Parathyroid adenoma (tissue), 2 donors: ENCODE measurements around the gene APBA1.

Source experiments
- H2AFZ ChIP-seq: fragments of 300-600 bp; sonication (generic); one replicate; pipeline ENCODE4 v1.7.0; 2017; ENCODE audit warnings: antibody characterized with exemption, mild to moderate bottlenecking
- H3K27ac ChIP-seq: fragments of 300-600 bp; sonication (generic); one replicate; pipeline ENCODE4 v1.7.0; 2017
- H3K27me3 ChIP-seq: fragments of 300-600 bp; sonication (generic); one replicate; pipeline ENCODE4 v1.7.0; 2017; ENCODE audit warnings: low read length; ENCODE audit not compliant: control insufficient read depth, insufficient read depth
- H3K36me3 ChIP-seq: fragments of 300-600 bp; sonication (generic); one replicate; pipeline ENCODE4 v1.7.0; 2017; ENCODE audit warnings: low read length; ENCODE audit not compliant: control insufficient read depth, insufficient read depth
- H3K4me1 ChIP-seq: fragments of 300-600 bp; sonication (generic); one replicate; pipeline ENCODE4 v1.7.0; 2017; ENCODE audit warnings: control low read depth
- H3K4me2 ChIP-seq: fragments of 300-600 bp; sonication (generic); one replicate; pipeline ENCODE4 v1.7.0; 2017; ENCODE audit warnings: low read length
- H3K4me3 ChIP-seq: fragments of 300-600 bp; sonication (generic); one replicate; pipeline ENCODE4 v1.7.0; 2017; ENCODE audit warnings: low read depth, low read length
- H3K79me2 ChIP-seq: fragments of 300-600 bp; sonication (generic); one replicate; pipeline ENCODE4 v1.7.0; 2017; ENCODE audit warnings: control low read depth
- H3K9ac ChIP-seq: fragments of 300-600 bp; sonication (generic); one replicate; pipeline ENCODE4 v1.7.0; 2017; ENCODE audit warnings: mild to moderate bottlenecking
- H3K9me3 ChIP-seq: fragments of 300-600 bp; sonication (generic); one replicate; pipeline ENCODE4 v1.7.0; 2017; ENCODE audit warnings: low read length; ENCODE audit not compliant: control insufficient read depth
- CTCF ChIP-seq: fragments of 300-600 bp; sonication (generic); IDR thresholded peaks from one replicate; pipeline ENCODE4 v1.7.0; 2017; ENCODE audit warnings: antibody characterized with exemption, mild to moderate bottlenecking
- donor health status: primary hyperparathyroidism.

Gene APBA1

GRCh38 chr9:69577123-69577522 is 95.0 kb downstream of the APBA1 start:
- Histone ChIP-seq H3K9ac (no peak overlapping the region), H3K79me2 (no peaks in the 10 kb centered on the region), H3K4me2 (no peak overlapping the region), H3K4me1 (peaks cover 9% of the 10 kb centered on the region), H3K36me3 (no peaks in the 10 kb centered on the region), H2AFZ (no peak overlapping the region), H3K27ac (no peak overlapping the region), H3K9me3 (no peaks in the 10 kb centered on the region), H3K4me3 (no peak overlapping the region), H3K27me3 (no peaks in the 10 kb centered on the region)
- no peak for TF ChIP-seq CTCF

- H3K9me3 ChIP-seq: no peaks in the 10 kb centered on the region
- H3K79me2 ChIP-seq: no peaks in the 10 kb centered on the region
- H3K27me3 ChIP-seq: no peaks in the 10 kb centered on the region
- H3K27ac ChIP-seq: no peak overlapping the region
- no peaks in the 10 kb centered on the region for H3K36me3 ChIP-seq
- no peak overlapping the region for H3K4me3 ChIP-seq
- H3K4me1 ChIP-seq: no peaks in the 10 kb centered on the region
- TF ChIP-seq CTCF: no peak
- no peak overlapping the region for H2AFZ ChIP-seq
- no peak overlapping the region for H3K9ac ChIP-seq
- no peak overlapping the region for H3K4me2 ChIP-seq
Measured at GRCh38 chr9:69574057-69574456, 98.1 kb downstream of the APBA1 start.

DNA sequence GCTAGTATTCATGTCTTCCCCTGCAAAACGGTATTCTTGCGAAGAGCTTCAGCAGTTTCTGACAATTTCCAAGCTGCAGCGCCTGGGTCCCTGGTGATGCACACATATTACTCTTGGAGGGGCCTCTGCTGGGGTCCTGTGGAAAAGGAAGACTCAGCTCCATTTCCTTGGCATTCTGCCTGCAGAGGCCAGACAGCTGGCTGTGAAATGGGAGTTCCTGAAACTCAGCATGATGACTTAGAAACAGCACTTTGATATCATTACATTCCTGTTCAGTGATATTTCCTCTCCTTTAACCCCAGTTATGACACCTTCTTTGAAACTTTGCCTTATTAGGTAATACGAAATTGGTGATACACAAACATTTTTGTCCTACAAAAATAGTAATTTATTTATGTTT is 98.5 kb downstream of the APBA1 start:
- H3K27me3 ChIP-seq: no peaks in the 10 kb centered on the region
- H3K79me2 ChIP-seq: no peaks in the 10 kb centered on the region
- H3K9me3 ChIP-seq: no peaks in the 10 kb centered on the region
- H3K4me3 ChIP-seq: no peak overlapping the region
- H3K27ac ChIP-seq: no peak overlapping the region
- no peak for TF ChIP-seq CTCF
- no peaks in the 10 kb centered on the region for H3K36me3 ChIP-seq
- no peaks in the 10 kb centered on the region for H3K4me1 ChIP-seq
- no peak overlapping the region for H3K4me2 ChIP-seq
- H2AFZ ChIP-seq: no peak overlapping the region
- H3K9ac ChIP-seq: no peak overlapping the region

- no peaks in the 10 kb centered on the region for H3K27me3 ChIP-seq
- no peaks in the 10 kb centered on the region for H3K9me3 ChIP-seq
- no peak overlapping the region for H2AFZ ChIP-seq
- H3K4me2 ChIP-seq: no peak overlapping the region
- TF ChIP-seq CTCF: no peak
- no peaks in the 10 kb centered on the region for H3K36me3 ChIP-seq
- no peak overlapping the region for H3K27ac ChIP-seq
- H3K4me1 ChIP-seq: no peaks in the 10 kb centered on the region
- no peak overlapping the region for H3K9ac ChIP-seq
- H3K79me2 ChIP-seq: no peaks in the 10 kb centered on the region
- H3K4me3 ChIP-seq: no peak overlapping the region
Measured at GRCh38 chr9:69572611-69573010, 99.6 kb downstream of the APBA1 start.

GRCh38 chr9:69571032-69571431 is 101.1 kb downstream of the APBA1 start:
- H3K4me1 ChIP-seq: no peaks in the 10 kb centered on the region
- H3K4me3 ChIP-seq: no peak overlapping the region
- no peaks in the 10 kb centered on the region for H3K9me3 ChIP-seq
- H2AFZ ChIP-seq: no peak overlapping the region
- H3K4me2 ChIP-seq: no peak overlapping the region
- no peak for TF ChIP-seq CTCF
- no peaks in the 10 kb centered on the region for H3K79me2 ChIP-seq
- no peak overlapping the region for H3K9ac ChIP-seq
- no peaks in the 10 kb centered on the region for H3K36me3 ChIP-seq
- H3K27me3 ChIP-seq: no peaks in the 10 kb centered on the region
- H3K27ac ChIP-seq: no peak overlapping the region
